Lower lobe of right lung (tissue), 2 donors: ENCODE measurements around the gene IFNG-AS1. TPM values are rescaled to one million over a fixed set of nuclear protein-coding genes. Genes with fewer than 3 reads are reported as not detected.

ENCODE experiments used
- ATAC-seq, 2 donors: fragments of 200-7000 bp; cut with Tn5 transposase; one replicate each; pipeline ENCODE4 v1.9.1; 2020 to 2022; ENCODE audit warnings: mild to moderate bottlenecking in 2 of 2, moderate library complexity in 2 of 2
- DNase-seq: peaks from one replicate; pipeline ENCODE4 v3.0.0-alpha.2; 2020
- H3K27ac ChIP-seq: fragments of 200-600 bp; one replicate; pipeline ENCODE4 v1.8.0; 2022
- H3K27me3 ChIP-seq: fragments of 200-600 bp; one replicate; pipeline ENCODE4 v1.8.0; 2022; ENCODE audit warnings: low read depth
- H3K36me3 ChIP-seq: fragments of 200-600 bp; one replicate; pipeline ENCODE4 v1.8.0; 2022; ENCODE audit warnings: mild to moderate bottlenecking
- H3K4me1 ChIP-seq: fragments of 200-600 bp; one replicate; pipeline ENCODE4 v1.8.0; 2022
- H3K4me3 ChIP-seq: fragments of 200-600 bp; one replicate; pipeline ENCODE4 v1.8.0; 2022; ENCODE audit warnings: mild to moderate bottlenecking
- H3K9me3 ChIP-seq: fragments of 200-600 bp; one replicate; pipeline ENCODE4 v1.8.0; 2022
- intact Hi-C: fragments of 100-400 bp; cut with DNase I; formaldehyde crosslinking; loops from one replicate; pipeline ENCODE4 v1.11.0; 2022
- total RNA-seq: library from RNA; stranded (reverse); fragmentation: NEBNext Ultra II Directional; extraction: Animal tissue kit (Norgen Biotek cat#: 25700); gene quantifications from one replicate; pipeline ENCODE4 v1.2.1, GENCODE V29; 2021
- TF ChIP-seq, protein P1 (sequence below): fragments of 200-600 bp; IDR thresholded peaks from one replicate; pipeline ENCODE4 v1.8.0; 2022; ENCODE audit warnings: antibody characterized with exemption, mild to moderate bottlenecking
- donor health status: DM: no; HTN: yes; CAD: no; lungs with severe emphysema.

The IFNG-AS1 gene
- total RNA-seq, 1 donor from 2014 or later = not detected

DNA sequence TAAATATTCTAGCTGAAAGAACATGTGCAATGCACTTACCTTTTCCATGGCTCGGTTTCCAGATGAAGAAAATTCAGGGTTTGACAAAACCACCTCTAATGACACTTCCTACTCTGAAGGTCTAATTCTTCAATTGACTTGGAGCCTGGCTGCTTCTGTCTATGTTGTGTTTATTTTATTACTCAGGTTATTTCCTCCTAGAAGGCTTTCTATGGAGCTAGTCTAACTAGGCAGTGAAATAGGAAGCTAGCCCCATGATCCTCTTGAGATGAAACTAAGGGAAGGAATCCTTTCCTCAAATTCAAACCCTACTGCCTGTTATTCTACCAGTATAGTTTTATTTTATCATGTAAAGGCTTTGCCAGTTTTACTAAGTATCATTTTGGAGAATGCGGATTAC, 20.9 kb upstream of the IFNG-AS1 start:
- H3K9me3 ChIP-seq = no peaks in the 10 kb centered on the region
- H3K27me3 ChIP-seq = no peaks in the 10 kb centered on the region
- H3K4me1 ChIP-seq = no peaks in the 10 kb centered on the region
- DNase-seq (no peak), ATAC-seq (no peak)
- H3K27ac ChIP-seq = no peak overlapping the region
- H3K4me3 ChIP-seq = no peak overlapping the region
- TF ChIP-seq, protein P1, sequence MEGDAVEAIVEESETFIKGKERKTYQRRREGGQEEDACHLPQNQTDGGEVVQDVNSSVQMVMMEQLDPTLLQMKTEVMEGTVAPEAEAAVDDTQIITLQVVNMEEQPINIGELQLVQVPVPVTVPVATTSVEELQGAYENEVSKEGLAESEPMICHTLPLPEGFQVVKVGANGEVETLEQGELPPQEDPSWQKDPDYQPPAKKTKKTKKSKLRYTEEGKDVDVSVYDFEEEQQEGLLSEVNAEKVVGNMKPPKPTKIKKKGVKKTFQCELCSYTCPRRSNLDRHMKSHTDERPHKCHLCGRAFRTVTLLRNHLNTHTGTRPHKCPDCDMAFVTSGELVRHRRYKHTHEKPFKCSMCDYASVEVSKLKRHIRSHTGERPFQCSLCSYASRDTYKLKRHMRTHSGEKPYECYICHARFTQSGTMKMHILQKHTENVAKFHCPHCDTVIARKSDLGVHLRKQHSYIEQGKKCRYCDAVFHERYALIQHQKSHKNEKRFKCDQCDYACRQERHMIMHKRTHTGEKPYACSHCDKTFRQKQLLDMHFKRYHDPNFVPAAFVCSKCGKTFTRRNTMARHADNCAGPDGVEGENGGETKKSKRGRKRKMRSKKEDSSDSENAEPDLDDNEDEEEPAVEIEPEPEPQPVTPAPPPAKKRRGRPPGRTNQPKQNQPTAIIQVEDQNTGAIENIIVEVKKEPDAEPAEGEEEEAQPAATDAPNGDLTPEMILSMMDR = no peak
- intact Hi-C loops = no loop called here
- H3K36me3 ChIP-seq = no peaks in the 10 kb centered on the region

GRCh38 chr12:67968725-67969124, 20.5 kb upstream of the IFNG-AS1 start:
- no peak overlapping the region for H3K27ac ChIP-seq
- no peaks in the 10 kb centered on the region for H3K36me3 ChIP-seq
- no peaks in the 10 kb centered on the region for H3K27me3 ChIP-seq
- TF ChIP-seq, protein P1 = no peak
- DNase-seq (no peak), ATAC-seq (no peak)
- H3K4me1 ChIP-seq = no peaks in the 10 kb centered on the region
- intact Hi-C loops = no loop called here
- no peaks in the 10 kb centered on the region for H3K9me3 ChIP-seq
- no peak overlapping the region for H3K4me3 ChIP-seq

GRCh38 chr12:67969134-67969802, 20.0 kb upstream of the IFNG-AS1 start:
- no peak for DNase-seq
- Histone ChIP-seq H3K27me3 (no peaks in the 10 kb centered on the region), H3K4me3 (no peak overlapping the region), H3K4me1 (no peaks in the 10 kb centered on the region), H3K9me3 (no peaks in the 10 kb centered on the region), H3K36me3 (no peaks in the 10 kb centered on the region), H3K27ac (no peak overlapping the region)
- TF ChIP-seq, protein P1 = no peak
- ATAC-seq = no peak
- intact Hi-C loops = no loop called here

- Histone ChIP-seq H3K4me3 (no peak overlapping the region), H3K4me1 (no peaks in the 10 kb centered on the region), H3K36me3 (no peaks in the 10 kb centered on the region), H3K9me3 (no peaks in the 10 kb centered on the region), H3K27ac (no peak overlapping the region), H3K27me3 (no peaks in the 10 kb centered on the region)
- DNase-seq = no peak
- intact Hi-C loops = no loop called here
- ATAC-seq = no peak
- TF ChIP-seq, protein P1 = no peak
These were observed 11.6 kb upstream of the IFNG-AS1 start for GRCh38 chr12:67977668-67978067.

DNA sequence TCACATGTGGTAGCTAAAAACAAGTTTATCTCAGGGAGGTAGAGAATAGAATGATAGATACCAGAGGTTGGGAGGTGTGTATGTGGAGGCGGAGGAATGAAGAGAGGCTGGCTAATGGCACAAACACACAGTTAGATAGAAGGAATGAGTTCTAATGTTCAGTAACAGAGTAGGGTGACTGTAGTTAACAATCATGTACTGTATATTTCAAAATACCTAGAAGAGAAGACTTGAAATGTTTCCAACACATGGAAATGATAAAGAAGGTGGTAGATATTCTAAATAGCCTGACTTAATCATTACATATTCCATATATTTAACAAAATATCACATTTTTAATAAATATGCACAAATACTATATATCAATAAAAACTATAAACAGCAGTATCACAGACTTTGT, 8.9 kb upstream of the IFNG-AS1 start:
- no peak overlapping the region for H3K4me3 ChIP-seq
- no peaks in the 10 kb centered on the region for H3K9me3 ChIP-seq
- ATAC-seq (no peak), DNase-seq (no peak)
- H3K4me1 ChIP-seq = no peaks in the 10 kb centered on the region
- H3K27me3 ChIP-seq = no peaks in the 10 kb centered on the region
- H3K36me3 ChIP-seq = no peaks in the 10 kb centered on the region
- intact Hi-C loops = no loop called here
- TF ChIP-seq, protein P1 = no peak
- no peak overlapping the region for H3K27ac ChIP-seq
